Glomerular visceral epithelial cell (primary cell): ENCODE data around the gene FBXL4.

ENCODE experiments used
- DNase-seq: peaks from one replicate; pipeline ENCODE4 v3.0.0-alpha.2; 2016; ENCODE audit errors: extremely low spot score

The FBXL4 gene

DNA sequence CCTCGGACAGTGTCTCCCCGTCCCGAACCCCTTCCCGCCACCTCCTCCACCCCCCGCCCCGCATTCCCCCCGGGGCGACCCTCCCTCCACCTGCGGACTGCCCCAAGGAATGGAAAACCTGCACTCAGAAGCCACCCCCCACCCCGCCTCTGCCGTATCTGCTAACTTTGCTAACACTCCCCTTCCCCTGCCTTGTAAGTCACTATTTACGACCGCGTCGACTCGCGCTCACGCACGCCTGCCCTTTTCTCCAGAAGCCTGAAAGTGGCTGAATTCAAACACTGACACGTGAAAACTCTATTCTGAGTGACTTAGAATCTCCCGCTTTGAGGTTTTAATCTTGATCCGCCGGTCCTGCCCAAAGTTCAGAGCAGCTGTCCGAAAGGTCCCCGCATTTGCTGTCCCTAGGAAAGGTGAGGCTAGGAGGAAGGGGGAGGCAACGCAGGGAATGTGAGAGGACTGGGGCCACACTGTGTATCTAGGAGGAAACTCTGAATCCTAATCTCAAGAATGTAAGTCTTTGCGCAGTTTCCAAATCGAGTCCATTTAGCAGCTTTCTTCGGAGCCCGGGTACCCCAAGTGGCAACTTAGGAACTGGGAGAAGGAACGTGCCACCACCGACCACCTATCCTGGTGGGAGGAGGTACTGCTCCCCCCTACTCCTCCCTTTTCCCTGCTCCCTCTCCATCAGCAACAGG lies 122.7 kb downstream of the FBXL4 start:
- no peak for DNase-seq

DNA sequence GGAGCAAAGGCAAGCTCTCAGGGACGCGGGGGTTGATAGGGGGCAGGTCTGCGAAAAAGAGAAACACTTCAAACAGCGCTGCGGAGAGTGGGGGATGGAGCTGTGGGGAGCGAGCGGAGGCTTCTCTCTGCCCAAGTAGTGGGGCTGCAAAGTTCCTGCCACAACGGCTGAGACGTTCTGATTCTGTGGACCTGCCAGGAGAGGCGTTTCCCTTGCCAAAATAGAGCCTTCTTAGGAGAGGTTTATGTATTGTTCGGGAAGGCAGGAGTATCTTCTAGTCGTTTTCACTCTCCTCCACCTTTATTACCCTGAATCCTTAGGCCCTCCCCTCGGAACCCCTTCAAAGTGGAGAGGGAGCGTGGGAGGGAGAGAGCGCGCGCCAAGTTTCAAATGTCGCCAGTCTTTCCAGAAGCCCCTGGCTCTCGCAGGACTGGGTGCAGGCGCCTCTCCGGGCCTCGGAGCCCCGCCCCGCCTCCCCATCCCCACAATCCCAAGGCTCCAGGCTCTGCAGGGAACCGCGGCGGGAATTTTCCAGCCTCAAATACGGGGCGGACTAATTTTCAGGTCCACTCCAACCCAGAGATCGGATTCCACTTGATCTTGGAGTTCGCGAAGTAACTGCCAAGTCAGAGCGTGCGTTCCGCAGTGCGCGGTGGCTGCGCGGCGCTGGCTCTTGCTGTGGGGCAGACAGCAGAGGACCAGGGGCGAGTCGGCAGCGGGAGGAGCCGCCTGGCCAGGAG lies 123.4 kb downstream of the FBXL4 start:
- DNase-seq, result no peak

DNA sequence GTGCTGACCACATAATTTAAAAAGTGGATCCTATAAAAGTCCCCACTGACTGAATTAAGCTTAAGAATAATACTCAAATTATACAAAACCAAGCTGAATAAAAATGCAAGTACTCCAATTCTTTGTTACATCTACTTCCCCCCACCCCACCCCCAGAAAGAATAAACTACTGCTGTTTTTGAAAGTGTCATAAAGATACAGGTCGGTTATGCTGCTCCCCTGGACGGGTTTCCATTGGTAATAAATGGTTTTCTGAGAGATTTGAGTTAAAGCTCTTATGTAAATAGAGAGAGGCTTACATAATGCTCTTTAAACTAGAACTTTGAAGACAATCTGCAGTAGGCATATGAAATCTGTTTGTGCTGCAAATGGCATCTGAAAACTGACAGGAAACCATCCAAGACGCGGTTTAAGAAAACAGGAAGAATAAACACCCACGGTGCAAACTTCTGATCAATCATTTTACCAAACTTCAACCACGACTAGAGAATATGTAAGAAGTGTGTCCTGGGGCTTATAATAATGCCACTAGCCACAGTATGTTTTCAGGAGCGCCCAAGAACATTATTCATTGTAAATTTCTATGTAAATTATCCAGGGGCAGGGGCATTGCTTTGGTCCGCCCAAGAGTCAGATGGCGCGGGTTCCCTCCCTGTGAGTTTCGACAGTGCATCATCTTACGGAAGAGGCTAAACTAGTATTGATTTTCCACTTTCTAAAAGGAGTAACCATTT lies 124.2 kb downstream of the FBXL4 start:
- DNase-seq, result no peak

DNA sequence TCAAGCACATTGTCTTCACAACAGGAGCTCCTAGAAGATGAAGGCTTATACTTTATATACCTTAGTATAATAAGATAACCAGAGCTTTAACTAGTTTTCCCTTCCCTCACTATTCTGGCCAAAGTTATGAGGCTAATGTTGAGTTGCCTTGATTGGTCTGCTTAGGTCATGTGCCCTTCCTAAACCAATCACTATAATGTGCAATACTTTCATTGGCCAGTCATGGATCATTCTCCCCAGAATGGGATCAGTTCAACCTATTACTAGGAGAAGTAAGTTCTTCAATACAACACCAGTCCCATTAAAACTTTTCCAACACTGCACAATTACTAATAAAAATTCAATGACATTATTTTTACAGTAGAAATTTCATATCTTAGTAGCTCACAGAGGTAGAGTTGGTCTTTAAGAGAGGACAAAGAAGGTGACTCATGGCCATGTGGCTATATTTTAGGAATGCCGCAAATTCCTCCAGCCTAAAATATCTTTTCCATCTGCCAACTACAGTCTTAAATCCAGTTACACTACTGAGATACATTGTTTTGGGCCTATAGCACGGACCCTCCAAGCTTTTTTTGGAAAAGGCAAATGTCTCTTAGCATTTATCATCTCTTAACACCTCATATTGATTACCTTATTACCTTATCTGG lies 125.9 kb downstream of the FBXL4 start:
- DNase-seq, result no peak
